Osteocyte (in vitro differentiated cells): ENCODE results near the gene DNM1. TPM values are rescaled to one million over a fixed set of nuclear protein-coding genes. Genes with fewer than 3 reads are reported as not detected.

Experiments used
- DNase-seq: peaks from one replicate; pipeline ENCODE4 v3.0.0; 2021; ENCODE audit warnings: mixed read lengths; ENCODE audit not compliant: unreplicated experiment; ENCODE audit errors: extremely low spot score
- H3K27ac Mint-ChIP-seq: one replicate; pipeline ENCODE4 v1.8.0; 2021; ENCODE audit warnings: mild to moderate bottlenecking, mixed read lengths; ENCODE audit not compliant: unreplicated experiment
- H3K27me3 Mint-ChIP-seq: one replicate; pipeline ENCODE4 v1.8.0; 2021; ENCODE audit warnings: mixed read lengths; ENCODE audit not compliant: unreplicated experiment
- H3K36me3 Mint-ChIP-seq: one replicate; pipeline ENCODE4 v1.8.0; 2021; ENCODE audit warnings: mixed read lengths; ENCODE audit not compliant: unreplicated experiment
- H3K4me1 Mint-ChIP-seq: one replicate; pipeline ENCODE4 v1.8.0; 2021; ENCODE audit warnings: mixed read lengths; ENCODE audit not compliant: unreplicated experiment
- H3K4me3 Mint-ChIP-seq: one replicate; pipeline ENCODE4 v1.8.0; 2021; ENCODE audit warnings: mild to moderate bottlenecking, moderate library complexity, mixed read lengths; ENCODE audit not compliant: unreplicated experiment
- H3K9me3 Mint-ChIP-seq: one replicate; pipeline ENCODE4 v1.8.0; 2021; ENCODE audit warnings: mixed read lengths; ENCODE audit not compliant: unreplicated experiment
- total RNA-seq: library from RNA; stranded (reverse); gene quantifications from 2 replicates; pipeline ENCODE4 v1.2.1, GENCODE V29; 2021
- TF ChIP-seq, protein P1 (sequence below): fragments of 200-600 bp; sonication (generic); IDR thresholded peaks from 2 replicates; pipeline ENCODE4 v1.5.0; 2021; ENCODE audit warnings: antibody characterized with exemption, mild to moderate bottlenecking, moderate library complexity

DNM1 gene
- total RNA-seq, 1 donor from 2014 or later, result 45.4 TPM

- peaks cover 10% of the 10 kb centered on the region for H3K4me1 Mint-ChIP-seq
- no peak overlapping the region for H3K27ac Mint-ChIP-seq
- peaks cover 6% of the 10 kb centered on the region for H3K36me3 Mint-ChIP-seq
- H3K4me3 Mint-ChIP-seq, result no peak overlapping the region
- no peaks in the 10 kb centered on the region for H3K9me3 Mint-ChIP-seq
- DNase-seq, result no peak
- no peaks in the 10 kb centered on the region for H3K27me3 Mint-ChIP-seq
- TF ChIP-seq, protein P1, sequence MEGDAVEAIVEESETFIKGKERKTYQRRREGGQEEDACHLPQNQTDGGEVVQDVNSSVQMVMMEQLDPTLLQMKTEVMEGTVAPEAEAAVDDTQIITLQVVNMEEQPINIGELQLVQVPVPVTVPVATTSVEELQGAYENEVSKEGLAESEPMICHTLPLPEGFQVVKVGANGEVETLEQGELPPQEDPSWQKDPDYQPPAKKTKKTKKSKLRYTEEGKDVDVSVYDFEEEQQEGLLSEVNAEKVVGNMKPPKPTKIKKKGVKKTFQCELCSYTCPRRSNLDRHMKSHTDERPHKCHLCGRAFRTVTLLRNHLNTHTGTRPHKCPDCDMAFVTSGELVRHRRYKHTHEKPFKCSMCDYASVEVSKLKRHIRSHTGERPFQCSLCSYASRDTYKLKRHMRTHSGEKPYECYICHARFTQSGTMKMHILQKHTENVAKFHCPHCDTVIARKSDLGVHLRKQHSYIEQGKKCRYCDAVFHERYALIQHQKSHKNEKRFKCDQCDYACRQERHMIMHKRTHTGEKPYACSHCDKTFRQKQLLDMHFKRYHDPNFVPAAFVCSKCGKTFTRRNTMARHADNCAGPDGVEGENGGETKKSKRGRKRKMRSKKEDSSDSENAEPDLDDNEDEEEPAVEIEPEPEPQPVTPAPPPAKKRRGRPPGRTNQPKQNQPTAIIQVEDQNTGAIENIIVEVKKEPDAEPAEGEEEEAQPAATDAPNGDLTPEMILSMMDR, result no peak
Measured at GRCh38 chr9:128250839-128251731, 47.9 kb downstream of the DNM1 start.

DNA sequence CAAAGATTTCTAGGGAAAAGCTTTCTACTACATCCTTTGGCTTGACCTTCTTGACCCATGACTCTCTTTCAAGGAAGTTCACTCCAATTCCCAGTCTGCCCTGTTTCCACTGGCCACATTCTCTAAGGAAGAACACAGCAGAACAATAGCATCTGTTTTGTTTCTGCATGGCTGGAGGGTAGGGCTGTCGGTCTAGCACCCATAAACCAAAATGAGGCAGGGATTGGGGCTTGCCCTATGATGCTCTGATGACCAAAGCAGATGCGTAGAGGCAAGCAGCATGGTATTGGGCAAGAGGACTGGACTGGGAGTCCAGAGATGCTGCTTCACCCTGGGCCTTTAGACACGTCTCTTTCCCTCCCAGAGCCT, 48.5 kb downstream of the DNM1 start:
- Mint-ChIP-seq H3K9me3 (no peaks in the 10 kb centered on the region), H3K4me3 (no peak overlapping the region), H3K27me3 (no peaks in the 10 kb centered on the region), H3K4me1 (peaks cover 6% of the 10 kb centered on the region), H3K36me3 (peaks cover 6% of the 10 kb centered on the region), H3K27ac (no peak overlapping the region)
- DNase-seq, result no peak
- TF ChIP-seq, protein P1, result no peak

DNA sequence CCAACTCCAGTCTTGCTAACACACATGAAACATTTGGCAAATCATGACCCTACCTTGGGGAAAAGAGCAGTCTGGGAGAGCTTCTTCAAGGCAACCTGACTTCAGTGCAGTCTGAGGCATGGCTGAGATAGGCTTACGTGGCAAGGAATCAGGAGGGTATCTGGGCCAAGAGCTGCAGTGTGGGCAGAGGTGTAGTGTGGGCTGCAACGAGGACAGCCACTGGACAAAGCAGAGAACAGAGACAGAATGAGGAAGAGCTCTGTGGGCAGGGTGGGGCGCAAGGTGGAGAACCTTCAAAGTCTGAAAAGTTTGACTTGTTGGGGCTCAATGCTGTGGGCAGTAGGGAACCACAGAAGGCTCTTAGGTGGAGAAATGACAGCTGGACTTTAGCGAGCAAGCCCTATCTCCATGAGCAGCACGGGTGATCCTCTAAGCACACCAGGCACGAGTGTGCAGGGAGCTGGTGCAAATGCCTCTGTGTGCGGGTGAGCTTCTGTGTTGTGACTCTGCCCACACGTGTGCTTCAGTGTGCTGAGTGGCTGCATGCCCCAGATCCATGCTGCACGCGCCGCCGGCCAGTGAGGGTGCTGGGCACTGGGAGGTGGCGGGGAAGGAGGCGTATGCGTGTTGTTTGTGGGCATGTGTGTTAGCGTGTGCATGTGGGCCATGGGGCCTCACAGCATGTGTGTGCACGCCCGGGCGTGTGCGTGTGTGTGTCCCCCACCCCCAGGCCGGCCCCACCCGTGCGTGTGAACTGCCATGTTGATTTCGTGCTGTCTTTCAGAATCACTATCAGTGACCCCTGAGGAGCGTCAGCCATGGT, 49.3 kb downstream of the DNM1 start:
- no peak overlapping the region for H3K4me3 Mint-ChIP-seq
- H3K9me3 Mint-ChIP-seq, result no peaks in the 10 kb centered on the region

GRCh38 chr9:128253140-128253990, 50.2 kb downstream of the DNM1 start:
- no peak for DNase-seq

More for the DNA sequence above, 49.3 kb downstream of the DNM1 start:
- Mint-ChIP-seq H3K36me3 (peaks cover 7% of the 10 kb centered on the region), H3K4me1 (peaks cover 4% of the 10 kb centered on the region), H3K27me3 (no peaks in the 10 kb centered on the region), H3K27ac (no peak overlapping the region)
- TF ChIP-seq, protein P1, result no peak
- no peak for DNase-seq

More at GRCh38 chr9:128253140-128253990, 50.2 kb downstream of the DNM1 start:
- peaks cover 13% of the 10 kb centered on the region for H3K36me3 Mint-ChIP-seq
- no peak overlapping the region for H3K27ac Mint-ChIP-seq
- H3K4me3 Mint-ChIP-seq, result no peak overlapping the region
- no peaks in the 10 kb centered on the region for H3K27me3 Mint-ChIP-seq
- TF ChIP-seq, protein P1, result no peak
- H3K4me1 Mint-ChIP-seq, result peaks cover 2% of the 10 kb centered on the region
- H3K9me3 Mint-ChIP-seq, result no peaks in the 10 kb centered on the region
